ENCODE data around the gene TTR.

GRCh38 chr18:31548853-31549252, 42.8 kb upstream of the TTR start:
- no peak for TF ChIP-seq CTCF (IDR thresholded peaks at IDR 0.05; ENCODE audit: insufficient read depth, low read length)
- no peak for TF ChIP-seq POLR2AphosphoS5 (IDR thresholded peaks at IDR 0.05; ENCODE audit: low read depth)
- TF ChIP-seq REST (IDR thresholded peaks at IDR 0.05; ENCODE audit: insufficient replicate concordance, low read depth), result no peak

Data from HL-60 (cell line).